PC-9 (cell line): Measurements from ENCODE around the gene NAA38.

Experiments used
- CTCF ChIP-seq: fragments of 200-600 bp; sonication (generic); conservative IDR thresholded peaks from 2 replicates; pipeline ENCODE4 v1.6.1; 2017; ENCODE audit warnings: mixed run types, antibody characterized with exemption, mild to moderate bottlenecking, moderate library complexity
- EZH2 ChIP-seq: fragments of 200-600 bp; sonication (generic); IDR thresholded peaks from 2 replicates; pipeline ENCODE4 v1.8.0; 2017; ENCODE audit warnings: antibody characterized with exemption, low read depth

GRCh38 chr17:7856811-7857712, at the start of gene NAA38:
- TF ChIP-seq CTCF = no peak
- TF ChIP-seq EZH2 = no peak
